Ovary (tissue), 9 donors: Measurements from ENCODE around the gene DOC2A. TPM values are rescaled to one million over a fixed set of nuclear protein-coding genes. Genes with fewer than 3 reads are reported as not detected.
"Not testable (repeated sequence)": the region's sequence is repeated elsewhere in the genome, so short reads cannot be mapped to it uniquely, and the experiment has no call there.

Source experiments
- DNase-seq, 5 donors: peaks; one replicate each; pipeline ENCODE4 v3.0.0-alpha.2; 2019 to 2020
- H3K27ac ChIP-seq, 2 donors: fragments of 200-600 bp; one replicate each; pipeline versions ENCODE4 v1.5.1 to v1.8.0; 2019 to 2022
- H3K27me3 ChIP-seq: fragments of 200-600 bp; one replicate; pipeline ENCODE4 v1.8.0; 2022
- H3K36me3 ChIP-seq: fragments of 200-600 bp; sonication (generic); one replicate; pipeline ENCODE4 v1.5.1; 2019
- H3K4me1 ChIP-seq: one replicate; pipeline ENCODE4 v1.8.1; 2013; ENCODE audit warnings: mild to moderate bottlenecking, moderate library complexity; ENCODE audit not compliant: insufficient read depth
- H3K4me3 ChIP-seq: fragments of 200-600 bp; sonication (generic); one replicate; pipeline ENCODE4 v1.5.1; 2017
- H3K9me3 ChIP-seq, 2 donors: fragments of 200-600 bp in 1 of 2; sonication (generic) in 1 of 2; one replicate each; pipeline versions ENCODE4 v1.5.1 to v1.8.1; 2013 to 2019; ENCODE audit warnings: mild to moderate bottlenecking in 1 of 2, moderate library complexity in 1 of 2
- CTCF ChIP-seq, 3 donors: fragments of 450-650 bp in 2 of 3; fragments of 200-600 bp in 1 of 3; IDR thresholded peaks; one replicate each; pipeline versions ENCODE4 v1.5.1 to v1.8.0; 2016 to 2022; ENCODE audit warnings: antibody characterized with exemption in 3 of 3, mild to moderate bottlenecking in 1 of 3
- EP300 ChIP-seq: sonication (generic); formaldehyde crosslinking; IDR thresholded peaks from one replicate; pipeline ENCODE4 v1.6.1; 2017; ENCODE audit warnings: antibody characterized with exemption
- POLR2A ChIP-seq: fragments of 450-650 bp; IDR thresholded peaks from one replicate; pipeline ENCODE4 v1.6.1; 2017; ENCODE audit warnings: antibody characterized with exemption, mild to moderate bottlenecking, moderate library complexity
- WGBS, 3 donors: extraction: QIAGEN DNeasy Blood & Tissue Kit in 1 of 3; methylation state at CpG; one replicate each; pipeline versions ENCODE4 v1.1.5 to v1.1.7; 2013 to 2017; 5-methylcytosine and 5-hydroxymethylcytosine counted together
- intact Hi-C, 4 donors: fragments of 100-400 bp; cut with DNase I; formaldehyde crosslinking; loops; one replicate each; pipeline versions ENCODE4 v1.11.0 to v1.15.1; 2022 to 2023
- polyA plus RNA-seq, 2 donors: library from polyadenylated mRNA; stranded (reverse); fragments of 200-250 nt in 1 of 2; fragments of 350-450 nt in 1 of 2; fragmentation: Illumina TruSeq in 1 of 2; extraction: RNeasy Lipid Tissue Mini Kit (QIAGEN cat#74804) in 1 of 2; gene quantifications; one replicate each; pipeline ENCODE4 v1.2.3, GENCODE V29; 2013 to 2014
- total RNA-seq, 7 donors: library from RNA; depleted of rRNA in 2 of 7; stranded (reverse); fragments of >200 nt in 2 of 7; fragmentation: NEBNext Ultra II Directional in 3 of 7; extraction: Animal tissue kit (Norgen Biotek cat#: 25700) in 3 of 7; gene quantifications; one replicate each; pipeline versions ENCODE4 v1.1.0 to v1.2.4, GENCODE V29; 2016 to 2023
- donor health status: DM: no; HTN: no; CAD: no; lungs with moderate emphysema.
- donor health status: DM: no; HTN: no; CAD: no.
- donor health status: Bipolar disorder and iron deficiency.
- donor health status: DM: yes; HTN: yes; CAD: no.
- donor health status: DM: no; HTN: no; CAD: no.
- donor health status: DM: yes; HTN: yes; CAD: no.

DOC2A gene
- total and polyA plus RNA-seq, 9 donors: 1.4 to 7.2 (median 3.7) TPM

- Histone ChIP-seq H3K27ac (no peak overlapping the region), H3K4me1 (no peaks in the 10 kb centered on the region), H3K4me3 (no peak overlapping the region), H3K9me3 (no peaks in the 10 kb centered on the region), H3K36me3 (no peaks in the 10 kb centered on the region), H3K27me3 (no peaks in the 10 kb centered on the region)
- DNase-seq: no peak
- WGBS, 3 donors: 85 to 94% (median 88%) methylated on average over 1 of the region's 1 CpG
- TF ChIP-seq POLR2A: no peak
- TF ChIP-seq CTCF (IDR thresholded peaks at IDR 0.05): no peak
- TF ChIP-seq EP300: no peak
- intact Hi-C loops: no loop called here
Observed at GRCh38 chr16:30046588-30046987, 35.8 kb upstream of the DOC2A start.

- TF ChIP-seq CTCF (IDR thresholded peaks at IDR 0.05) (no peak), EP300 (no peak), POLR2A (no peak)
- WGBS, 3 donors: 57 to 76% (median 59%) methylated on average over 8 of the region's 8 CpGs
- no peak for DNase-seq
- Histone ChIP-seq H3K27me3 (no peaks in the 10 kb centered on the region), H3K4me1 (no peaks in the 10 kb centered on the region), H3K36me3 (no peaks in the 10 kb centered on the region), H3K4me3 (no peak overlapping the region), H3K9me3 (no peaks in the 10 kb centered on the region), H3K27ac (no peak overlapping the region)
- intact Hi-C loops: no loop called here
Observed at GRCh38 chr16:30046178-30046577, 35.4 kb upstream of the DOC2A start.

DNA sequence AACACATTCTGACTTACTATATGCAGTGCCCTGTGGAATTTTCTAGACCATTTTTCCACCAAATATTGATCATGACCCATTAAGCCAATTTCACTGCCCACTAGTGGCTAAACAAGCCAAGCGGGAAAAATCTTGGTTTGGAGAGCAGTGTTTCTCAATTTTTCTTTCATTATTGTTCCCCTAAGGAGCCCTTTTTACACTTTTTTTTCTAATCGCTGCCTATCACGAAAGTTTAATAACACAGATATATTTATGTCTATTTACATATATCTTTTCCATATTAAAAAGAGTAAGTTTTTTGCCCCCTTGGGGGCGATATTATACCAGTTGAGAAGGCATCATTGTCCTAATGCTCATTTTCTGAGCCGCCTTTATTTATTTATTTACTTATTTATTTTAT lies 31.0 kb upstream of the DOC2A start:
- no peaks in the 10 kb centered on the region for H3K36me3 ChIP-seq
- H3K4me3 ChIP-seq: no peak overlapping the region
- H3K4me1 ChIP-seq: no peaks in the 10 kb centered on the region
- intact Hi-C loops: no loop called here
- DNase-seq: no peak
- H3K27ac ChIP-seq: no peak overlapping the region
- 6 to 19% (median 12%) methylated on average over 5 of the region's 5 CpGs for WGBS, 3 donors
- no peaks in the 10 kb centered on the region for H3K27me3 ChIP-seq
- H3K9me3 ChIP-seq: no peaks in the 10 kb centered on the region
- TF ChIP-seq EP300 (no peak), POLR2A (no peak), CTCF (IDR thresholded peaks at IDR 0.05) (peak; percentile 16 to 44 (median 35))

DNA sequence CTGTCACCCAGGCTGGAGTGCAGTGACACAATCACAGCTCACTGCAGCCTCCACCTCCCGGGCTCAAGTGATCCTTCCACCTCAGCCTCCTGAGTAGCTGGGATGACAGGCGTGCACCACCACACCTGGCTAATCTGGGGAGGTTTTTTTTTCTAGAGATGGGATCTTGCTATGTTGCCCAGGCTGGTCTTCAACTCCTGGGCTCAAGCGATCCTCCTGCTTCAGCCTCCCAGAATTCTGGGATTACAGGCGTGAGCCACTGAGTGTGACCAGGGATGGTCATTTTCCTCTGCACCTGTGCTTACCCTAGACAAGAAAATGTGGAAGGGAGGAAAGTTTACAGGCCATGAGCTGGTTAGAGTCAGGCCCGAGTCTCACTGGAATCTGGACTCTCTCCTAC lies 29.9 kb upstream of the DOC2A start:
- H3K36me3 ChIP-seq, intact Hi-C loops: not testable (repeated sequence)
- WGBS, 3 donors: 70 to 75% (median 72%) methylated on average over 5 of the region's 5 CpGs

GRCh38 chr16:30040221-30040620 lies 29.4 kb upstream of the DOC2A start:
- intact Hi-C loops: no loop called here
- no peak overlapping the region for H3K4me3 ChIP-seq

More for the DNA sequence above, 29.9 kb upstream of the DOC2A start:
- H3K9me3 ChIP-seq, H3K4me3 ChIP-seq, H3K27ac ChIP-seq, DNase-seq, H3K27me3 ChIP-seq, H3K4me1 ChIP-seq: not testable (repeated sequence)

More at GRCh38 chr16:30040221-30040620, 29.4 kb upstream of the DOC2A start:
- TF ChIP-seq CTCF (IDR thresholded peaks at IDR 0.05) (no peak), POLR2A (no peak), EP300 (no peak)
- no peak for DNase-seq
- H3K36me3 ChIP-seq: no peaks in the 10 kb centered on the region
- no peak overlapping the region for H3K27ac ChIP-seq
- H3K9me3 ChIP-seq: no peaks in the 10 kb centered on the region
- 66 to 76% (median 74%) methylated on average over 5 of the region's 5 CpGs for WGBS, 3 donors
- H3K27me3 ChIP-seq: no peaks in the 10 kb centered on the region
- no peaks in the 10 kb centered on the region for H3K4me1 ChIP-seq
